ENCODE results near the gene CDKL1.
A peak's percentile ranks its signal among the peaks of the same experiment; 100 is the strongest.

CDKL1 gene

DNA sequence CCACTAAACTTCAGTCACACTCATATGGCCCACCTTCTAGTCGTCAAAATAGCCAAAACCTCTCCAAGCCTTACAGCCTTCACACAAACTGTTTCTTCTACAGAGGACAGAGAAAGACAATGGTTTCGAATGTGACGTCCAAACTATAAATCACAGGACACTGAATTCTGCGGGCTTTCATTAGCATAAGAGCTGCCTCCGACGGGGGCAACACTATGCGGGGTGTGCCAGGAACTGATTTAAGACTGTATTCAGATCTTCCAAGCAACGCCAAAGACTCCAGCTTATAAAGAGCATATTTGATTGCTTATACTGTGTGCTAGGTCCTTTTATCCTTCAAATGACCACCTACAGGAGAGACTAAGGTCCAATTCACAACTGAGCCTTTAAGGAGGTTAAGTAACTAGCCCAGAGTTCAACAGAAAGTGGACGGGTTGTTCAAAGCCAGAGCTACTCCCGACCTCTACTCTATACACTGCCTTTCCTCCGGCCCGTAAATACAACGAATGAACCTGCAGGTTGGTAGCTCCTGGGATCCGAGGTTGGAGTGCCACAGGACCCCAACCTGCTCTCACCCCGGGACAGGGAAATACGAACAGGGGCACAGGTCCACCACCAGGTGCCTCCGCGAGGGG lies 85.2 kb downstream of the CDKL1 start:
- Histone ChIP-seq H3K4me3 (ENCODE audit: low read depth, low read length) (peak overlapping the region; percentile 85), H3K4me1 (ENCODE audit: control insufficient read depth, insufficient read depth, low read length) (no peaks in the 10 kb centered on the region), H3K27ac (ENCODE audit: extremely low read depth, low read depth, low read length) (peak overlapping the region; percentile 75), H3K9me3 (ENCODE audit: control insufficient read depth, insufficient read depth, low read depth, low read length) (no peaks in the 10 kb centered on the region), H3K36me3 (ENCODE audit: control insufficient read depth in 2 of 2, insufficient read depth in 1 of 2, low read length in 2 of 2) (peaks cover 4 to 12% of the 10 kb centered on the region in 2 experiments; a peak in 2 of 3 replicates)
- CTCF ChIA-PET = interaction anchor here (0.5 to 3.6 kb wide), 5 partner anchors 10 to 119 kb away, joined by 3 to 20 read pairs (median 4); no protein-coding TSS in a partner anchor
- TF ChIP-seq ZNF426 (tag by site-specific recombination; IDR thresholded peaks at IDR 0.05) = no peak
- peak; percentile 21; the same call in 1 of the 2 replicates for TF ChIP-seq SP2 (tag by site-specific recombination; IDR thresholded peaks at IDR 0.05)
- TF ChIP-seq ZNF777 (tag by site-specific recombination; IDR thresholded peaks at IDR 0.05; ENCODE audit: borderline replicate concordance) = peak; percentile 45; the same call in 1 of the 2 replicates
- TF ChIP-seq ZNF629 (tag by site-specific recombination; IDR thresholded peaks at IDR 0.05) = 0 out of 2 replicates have a peak, but pooled peaks have one; percentile 32
- TF ChIP-seq, protein P1, sequence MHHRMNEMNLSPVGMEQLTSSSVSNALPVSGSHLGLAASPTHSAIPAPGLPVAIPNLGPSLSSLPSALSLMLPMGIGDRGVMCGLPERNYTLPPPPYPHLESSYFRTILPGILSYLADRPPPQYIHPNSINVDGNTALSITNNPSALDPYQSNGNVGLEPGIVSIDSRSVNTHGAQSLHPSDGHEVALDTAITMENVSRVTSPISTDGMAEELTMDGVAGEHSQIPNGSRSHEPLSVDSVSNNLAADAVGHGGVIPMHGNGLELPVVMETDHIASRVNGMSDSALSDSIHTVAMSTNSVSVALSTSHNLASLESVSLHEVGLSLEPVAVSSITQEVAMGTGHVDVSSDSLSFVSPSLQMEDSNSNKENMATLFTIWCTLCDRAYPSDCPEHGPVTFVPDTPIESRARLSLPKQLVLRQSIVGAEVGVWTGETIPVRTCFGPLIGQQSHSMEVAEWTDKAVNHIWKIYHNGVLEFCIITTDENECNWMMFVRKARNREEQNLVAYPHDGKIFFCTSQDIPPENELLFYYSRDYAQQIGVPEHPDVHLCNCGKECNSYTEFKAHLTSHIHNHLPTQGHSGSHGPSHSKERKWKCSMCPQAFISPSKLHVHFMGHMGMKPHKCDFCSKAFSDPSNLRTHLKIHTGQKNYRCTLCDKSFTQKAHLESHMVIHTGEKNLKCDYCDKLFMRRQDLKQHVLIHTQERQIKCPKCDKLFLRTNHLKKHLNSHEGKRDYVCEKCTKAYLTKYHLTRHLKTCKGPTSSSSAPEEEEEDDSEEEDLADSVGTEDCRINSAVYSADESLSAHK (tag by site-specific recombination; IDR thresholded peaks at IDR 0.05) = peak; percentile 53; the same call in 1 of the 2 replicates
- POLR2A ChIA-PET = interaction anchor here (0.5 to 1.2 kb wide), 8 partner anchors 16 to 723 kb away, joined by 3 to 6 read pairs (median 4); partner anchors contain the start of genes CDKL1, SAV1, SOS2 and VCPKMT

DNA sequence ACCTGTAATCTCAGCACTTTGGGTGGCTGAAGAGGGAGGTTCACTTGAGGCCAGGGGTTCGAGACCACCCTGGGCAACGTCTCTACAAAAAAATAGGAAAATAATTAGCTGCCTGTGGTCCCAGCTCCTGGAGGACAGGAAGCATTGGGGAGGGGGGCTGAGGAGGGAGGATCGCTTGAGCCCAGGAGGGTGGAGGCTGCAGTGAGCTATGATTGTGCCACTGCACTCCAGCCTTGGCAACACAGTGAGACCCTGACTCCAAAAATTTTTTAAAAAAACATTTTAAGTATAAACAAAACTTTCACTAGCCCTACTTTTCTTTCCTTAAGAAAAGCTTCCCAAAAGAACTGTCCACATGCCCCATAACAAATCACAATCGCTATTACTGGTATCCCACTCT lies 86.2 kb downstream of the CDKL1 start:
- POLR2A ChIA-PET = no interaction called here
- H3K9me3 ChIP-seq (ENCODE audit: control insufficient read depth, insufficient read depth, low read depth, low read length) = no peaks in the 10 kb centered on the region
- no peak overlapping the region for H3K27ac ChIP-seq (ENCODE audit: extremely low read depth, low read depth, low read length)
- CTCF ChIA-PET = interaction anchor here (0.9 to 3.6 kb wide), 6 partner anchors 9 to 464 kb away, joined by 3 to 20 read pairs (median 4); no protein-coding TSS in a partner anchor
- peaks cover 4 to 12% of the 10 kb centered on the region in 2 experiments; a peak in 2 of 3 replicates for H3K36me3 ChIP-seq (ENCODE audit: control insufficient read depth in 2 of 2, insufficient read depth in 1 of 2, low read length in 2 of 2)
- H3K4me1 ChIP-seq (ENCODE audit: control insufficient read depth, insufficient read depth, low read length) = no peaks in the 10 kb centered on the region
- H3K4me3 ChIP-seq (ENCODE audit: low read depth, low read length) = no peak overlapping the region
- TF ChIP-seq, protein P2, sequence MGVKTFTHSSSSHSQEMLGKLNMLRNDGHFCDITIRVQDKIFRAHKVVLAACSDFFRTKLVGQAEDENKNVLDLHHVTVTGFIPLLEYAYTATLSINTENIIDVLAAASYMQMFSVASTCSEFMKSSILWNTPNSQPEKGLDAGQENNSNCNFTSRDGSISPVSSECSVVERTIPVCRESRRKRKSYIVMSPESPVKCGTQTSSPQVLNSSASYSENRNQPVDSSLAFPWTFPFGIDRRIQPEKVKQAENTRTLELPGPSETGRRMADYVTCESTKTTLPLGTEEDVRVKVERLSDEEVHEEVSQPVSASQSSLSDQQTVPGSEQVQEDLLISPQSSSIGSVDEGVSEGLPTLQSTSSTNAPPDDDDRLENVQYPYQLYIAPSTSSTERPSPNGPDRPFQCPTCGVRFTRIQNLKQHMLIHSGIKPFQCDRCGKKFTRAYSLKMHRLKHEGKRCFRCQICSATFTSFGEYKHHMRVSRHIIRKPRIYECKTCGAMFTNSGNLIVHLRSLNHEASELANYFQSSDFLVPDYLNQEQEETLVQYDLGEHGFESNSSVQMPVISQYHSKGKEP (tag by site-specific recombination; IDR thresholded peaks at IDR 0.05) = no peak
- TF ChIP-seq ZNF24 (tag by site-specific recombination; IDR thresholded peaks at IDR 0.05) = no peak
- TF ChIP-seq MYNN (tag by site-specific recombination; IDR thresholded peaks at IDR 0.05; ENCODE audit: borderline replicate concordance) = peak; percentile 57; the same call in 1 of the 2 replicates
- TF ChIP-seq ZNF341 (tag by site-specific recombination; IDR thresholded peaks at IDR 0.05; ENCODE audit: low read depth) = peak; percentile 41; the same call in 1 of the 2 replicates

DNA sequence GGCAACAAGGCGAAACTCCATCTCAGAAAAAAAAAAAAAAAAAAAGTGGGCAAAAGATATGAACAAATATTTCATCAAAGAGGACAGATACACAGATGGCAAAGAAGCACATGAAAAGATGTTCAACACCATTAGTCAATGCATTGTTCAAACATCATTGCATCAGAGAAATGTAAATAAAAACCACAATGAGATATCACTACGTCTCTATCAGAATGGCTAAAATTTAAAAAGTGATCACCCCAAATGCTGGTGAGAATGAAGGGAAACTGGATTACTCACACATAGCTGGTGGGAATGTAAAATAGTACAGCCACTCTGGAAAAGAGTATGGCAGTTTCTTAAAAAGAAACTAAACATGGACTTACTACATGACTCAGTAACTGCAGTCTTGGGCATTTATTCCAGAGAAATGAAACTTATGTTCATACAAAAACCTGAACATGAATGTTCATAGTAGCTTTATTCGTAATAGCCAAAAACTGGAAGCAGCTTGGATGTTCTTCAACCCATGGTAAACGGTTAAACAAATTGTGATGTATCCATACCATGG lies 88.2 kb downstream of the CDKL1 start:
- CTCF ChIA-PET = no interaction called here
- Histone ChIP-seq H3K4me3 (ENCODE audit: low read depth, low read length) (no peak overlapping the region), H3K9me3 (ENCODE audit: control insufficient read depth, insufficient read depth, low read depth, low read length) (no peaks in the 10 kb centered on the region), H3K36me3 (ENCODE audit: control insufficient read depth in 2 of 2, insufficient read depth in 1 of 2, low read length in 2 of 2) (peaks cover 0 to 4% of the 10 kb centered on the region in 2 experiments; a peak in 1 of 3 replicates), H3K27ac (ENCODE audit: extremely low read depth, low read depth, low read length) (no peak overlapping the region), H3K4me1 (ENCODE audit: control insufficient read depth, insufficient read depth, low read length) (no peaks in the 10 kb centered on the region)
- POLR2A ChIA-PET = interaction anchor here (0.6 kb wide), 1 partner anchor 40 kb away, joined by 7 read pairs; no protein-coding TSS in a partner anchor
- TF ChIP-seq OVOL3 (tag by site-specific recombination; IDR thresholded peaks at IDR 0.05) (no peak), SP3 (tag by site-specific recombination; IDR thresholded peaks at IDR 0.05) (no peak), ZNF626 (tag by site-specific recombination; IDR thresholded peaks at IDR 0.05) (no peak), ZNF214 (tag by site-specific recombination; IDR thresholded peaks at IDR 0.05; ENCODE audit: borderline replicate concordance) (no peak), ZNF426 (tag by site-specific recombination; IDR thresholded peaks at IDR 0.05) (no peak), ZNF776 (tag by site-specific recombination; IDR thresholded peaks at IDR 0.05; ENCODE audit: borderline replicate concordance) (no peak), ZNF660 (tag by site-specific recombination; IDR thresholded peaks at IDR 0.05) (no peak), ZNF747 (tag by site-specific recombination; IDR thresholded peaks at IDR 0.05) (no peak), ZNF585B (tag by site-specific recombination; IDR thresholded peaks at IDR 0.05) (no peak), ZBTB8A (tag by site-specific recombination; IDR thresholded peaks at IDR 0.05) (no peak), ZNF324 (tag by site-specific recombination; IDR thresholded peaks at IDR 0.05) (no peak), ZNF146 (tag by site-specific recombination; IDR thresholded peaks at IDR 0.05) (no peak), ZNF837 (tag by site-specific recombination; IDR thresholded peaks at IDR 0.05) (no peak), ZNF112 (tag by site-specific recombination; IDR thresholded peaks at IDR 0.05) (no peak), KLF7 (tag by site-specific recombination; IDR thresholded peaks at IDR 0.05; ENCODE audit: borderline replicate concordance) (no peak)
- TF ChIP-seq, protein P3, sequence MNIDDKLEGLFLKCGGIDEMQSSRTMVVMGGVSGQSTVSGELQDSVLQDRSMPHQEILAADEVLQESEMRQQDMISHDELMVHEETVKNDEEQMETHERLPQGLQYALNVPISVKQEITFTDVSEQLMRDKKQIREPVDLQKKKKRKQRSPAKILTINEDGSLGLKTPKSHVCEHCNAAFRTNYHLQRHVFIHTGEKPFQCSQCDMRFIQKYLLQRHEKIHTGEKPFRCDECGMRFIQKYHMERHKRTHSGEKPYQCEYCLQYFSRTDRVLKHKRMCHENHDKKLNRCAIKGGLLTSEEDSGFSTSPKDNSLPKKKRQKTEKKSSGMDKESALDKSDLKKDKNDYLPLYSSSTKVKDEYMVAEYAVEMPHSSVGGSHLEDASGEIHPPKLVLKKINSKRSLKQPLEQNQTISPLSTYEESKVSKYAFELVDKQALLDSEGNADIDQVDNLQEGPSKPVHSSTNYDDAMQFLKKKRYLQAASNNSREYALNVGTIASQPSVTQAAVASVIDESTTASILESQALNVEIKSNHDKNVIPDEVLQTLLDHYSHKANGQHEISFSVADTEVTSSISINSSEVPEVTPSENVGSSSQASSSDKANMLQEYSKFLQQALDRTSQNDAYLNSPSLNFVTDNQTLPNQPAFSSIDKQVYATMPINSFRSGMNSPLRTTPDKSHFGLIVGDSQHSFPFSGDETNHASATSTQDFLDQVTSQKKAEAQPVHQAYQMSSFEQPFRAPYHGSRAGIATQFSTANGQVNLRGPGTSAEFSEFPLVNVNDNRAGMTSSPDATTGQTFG (tag by site-specific recombination; IDR thresholded peaks at IDR 0.05; ENCODE audit: borderline replicate concordance) = no peak

Data from HEK293 (cell line).